Fibroblast of skin of back (primary cell): ENCODE data around the gene BBX.
A peak's percentile ranks its signal among the peaks of the same experiment; 100 is the strongest.

Source experiments
- DNase-seq: peaks from one replicate; pipeline ENCODE4 v3.0.0-alpha.2; 2013

BBX gene

GRCh38 chr3:107600780-107601179 is 78.0 kb downstream of the BBX start:
- DNase-seq, result peak; percentile 39

DNA sequence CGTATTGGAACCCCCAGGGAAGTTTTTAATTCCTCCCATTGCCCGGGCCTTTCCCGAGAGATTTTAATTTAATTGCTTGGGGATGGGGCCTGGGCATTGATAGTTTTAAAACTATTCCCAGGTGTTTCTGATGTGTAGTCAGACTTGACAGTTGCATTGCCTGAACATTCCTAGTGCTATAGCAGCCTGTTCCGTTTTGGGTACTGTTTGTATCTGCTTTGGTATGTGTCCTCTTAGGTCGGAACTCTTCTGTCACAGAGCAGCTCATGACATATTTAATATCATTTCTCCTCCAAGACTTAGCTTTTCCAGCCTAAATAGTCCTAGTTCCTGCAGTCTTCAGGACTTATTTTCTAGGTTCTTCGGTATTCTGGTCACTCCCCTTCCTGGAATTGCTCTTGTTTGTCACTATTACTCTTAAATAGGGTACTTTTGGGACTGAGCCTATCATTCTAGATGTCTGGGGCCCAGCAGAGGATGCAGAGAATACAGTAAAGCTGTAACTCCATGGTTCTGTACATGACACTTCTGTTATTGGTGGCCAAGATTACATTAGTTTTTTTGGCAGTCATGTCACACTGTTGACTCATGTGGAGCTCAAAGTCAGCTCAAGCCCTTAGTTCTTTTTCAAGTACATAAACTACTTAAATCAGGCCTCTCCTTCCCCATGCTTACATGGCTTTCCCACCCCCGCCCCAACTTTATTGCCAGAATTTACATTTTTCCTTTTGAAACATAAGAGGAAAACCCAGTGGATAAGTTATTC is 81.5 kb downstream of the BBX start:
- DNase-seq, result peak; percentile 61

DNA sequence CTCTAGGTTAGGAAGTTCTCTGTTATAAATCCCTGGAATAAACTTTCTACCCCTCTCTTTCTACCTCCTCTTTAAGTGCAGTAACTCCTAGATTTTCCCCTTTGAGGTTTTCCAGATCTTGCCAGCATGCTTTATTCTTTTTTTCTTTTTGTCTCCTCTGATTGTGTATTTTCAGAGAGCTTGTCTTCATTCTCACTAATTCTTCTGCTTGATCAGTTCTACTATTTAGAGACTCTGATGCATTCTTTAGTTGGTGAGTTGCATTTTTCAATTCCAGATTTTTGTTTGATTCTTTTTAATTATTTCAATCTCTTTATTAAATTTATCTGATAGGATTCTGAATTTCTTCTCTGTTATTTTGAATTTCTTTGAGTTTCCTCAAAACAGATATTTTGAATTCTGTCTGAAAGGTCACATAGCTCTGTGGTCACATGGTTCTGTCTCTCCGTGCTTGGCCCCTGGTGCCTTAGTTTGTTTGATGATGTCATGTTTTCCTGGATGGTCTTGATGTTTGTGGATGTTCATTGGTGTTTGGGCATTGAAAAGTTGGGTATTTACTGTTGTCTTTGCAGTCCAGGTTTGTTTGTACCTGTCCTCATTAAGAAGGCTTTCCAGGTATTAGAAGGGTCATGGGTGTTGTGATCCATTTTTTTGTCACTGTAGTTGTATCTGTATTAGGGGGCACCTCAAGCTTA is 89.2 kb downstream of the BBX start:
- DNase-seq, result no peak

DNA sequence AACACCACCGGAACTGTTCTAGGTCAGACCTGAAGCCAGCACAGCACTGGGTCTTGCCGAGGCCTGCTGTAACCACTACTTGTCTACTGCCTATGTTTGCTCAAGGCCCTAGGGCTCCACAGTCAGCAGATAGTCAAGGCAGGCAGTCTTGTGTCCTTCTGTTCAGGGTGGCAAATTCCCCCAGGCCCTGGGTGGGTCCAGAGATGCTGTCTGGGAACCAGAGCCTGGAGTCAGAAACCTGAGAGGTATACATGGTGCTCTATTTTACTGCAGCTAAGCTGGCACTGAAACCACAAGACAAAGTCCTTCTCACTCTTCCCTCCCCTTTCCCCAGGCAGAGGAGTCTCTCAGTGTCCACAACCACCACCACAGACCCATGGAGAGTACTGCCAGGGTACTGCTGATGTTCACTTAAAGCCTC is 89.9 kb downstream of the BBX start:
- DNase-seq, result no peak

DNA sequence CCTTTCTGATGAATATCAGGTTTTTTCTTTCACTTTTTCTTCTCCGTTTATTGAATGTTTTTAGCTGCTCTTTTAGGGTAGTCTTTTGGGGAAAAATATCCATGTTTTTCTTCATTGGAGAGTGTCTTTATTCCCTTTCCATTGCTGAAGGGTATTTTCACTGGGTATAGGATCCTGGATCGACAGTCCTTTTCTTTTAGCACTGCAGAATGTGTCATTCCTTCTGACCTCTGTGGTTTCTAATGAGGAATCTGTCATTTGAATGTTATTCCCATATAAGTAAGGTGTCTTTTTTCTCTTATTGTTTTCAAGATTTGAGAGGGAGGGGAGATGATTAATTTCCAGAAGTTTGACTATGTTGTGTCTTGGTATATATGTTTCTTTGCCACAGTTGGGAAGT is 96.8 kb downstream of the BBX start:
- DNase-seq, result peak; percentile 22

- DNase-seq, result no peak
Observed at GRCh38 chr3:107620534-107620933, 97.8 kb downstream of the BBX start.

GRCh38 chr3:107621465-107621864 is 98.7 kb downstream of the BBX start:
- DNase-seq, result no peak

- DNase-seq, result no peak
Observed at GRCh38 chr3:107627962-107628542, 105.3 kb downstream of the BBX start.

DNA sequence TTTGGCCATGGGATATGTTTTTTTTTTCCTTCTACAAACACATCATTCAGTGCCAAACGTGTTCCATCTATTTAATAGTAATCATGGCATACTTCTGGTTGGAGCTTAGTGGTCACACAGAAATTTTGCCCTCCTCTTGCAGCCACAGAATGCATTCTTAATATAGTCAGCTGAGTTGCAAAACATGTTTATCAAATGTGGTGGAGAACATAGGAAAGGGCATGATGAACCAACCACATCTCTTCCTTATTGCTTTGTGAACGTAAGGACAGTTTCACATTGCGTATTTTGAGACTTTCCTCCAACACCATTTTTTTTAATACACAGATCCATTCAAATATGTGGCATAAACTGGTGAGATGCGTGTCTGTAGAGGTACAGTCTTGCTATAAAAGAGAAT is 106.8 kb downstream of the BBX start:
- DNase-seq, result peak; percentile 9

DNA sequence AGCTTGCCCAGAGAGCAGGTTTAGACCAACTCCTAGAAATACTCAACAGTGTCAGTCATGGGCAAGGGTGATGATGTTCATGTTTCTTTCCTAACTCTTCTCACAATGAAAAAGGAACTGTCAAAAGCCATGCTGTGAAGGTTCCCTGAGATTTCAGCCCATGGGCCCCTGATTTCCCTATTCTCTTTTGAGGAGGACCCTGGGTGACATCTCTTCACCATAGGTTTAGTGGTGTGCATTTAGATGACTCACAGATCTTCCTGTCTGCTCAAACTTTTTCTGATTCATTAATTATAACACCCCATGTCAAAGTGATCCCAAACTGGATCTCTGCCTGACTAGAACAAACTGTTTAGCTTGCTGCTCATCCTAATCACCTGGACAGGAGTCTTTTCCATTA is 108.0 kb downstream of the BBX start:
- peak; percentile 16 for DNase-seq

- no peak for DNase-seq
Observed at GRCh38 chr3:107632576-107632975, 109.8 kb downstream of the BBX start.

DNA sequence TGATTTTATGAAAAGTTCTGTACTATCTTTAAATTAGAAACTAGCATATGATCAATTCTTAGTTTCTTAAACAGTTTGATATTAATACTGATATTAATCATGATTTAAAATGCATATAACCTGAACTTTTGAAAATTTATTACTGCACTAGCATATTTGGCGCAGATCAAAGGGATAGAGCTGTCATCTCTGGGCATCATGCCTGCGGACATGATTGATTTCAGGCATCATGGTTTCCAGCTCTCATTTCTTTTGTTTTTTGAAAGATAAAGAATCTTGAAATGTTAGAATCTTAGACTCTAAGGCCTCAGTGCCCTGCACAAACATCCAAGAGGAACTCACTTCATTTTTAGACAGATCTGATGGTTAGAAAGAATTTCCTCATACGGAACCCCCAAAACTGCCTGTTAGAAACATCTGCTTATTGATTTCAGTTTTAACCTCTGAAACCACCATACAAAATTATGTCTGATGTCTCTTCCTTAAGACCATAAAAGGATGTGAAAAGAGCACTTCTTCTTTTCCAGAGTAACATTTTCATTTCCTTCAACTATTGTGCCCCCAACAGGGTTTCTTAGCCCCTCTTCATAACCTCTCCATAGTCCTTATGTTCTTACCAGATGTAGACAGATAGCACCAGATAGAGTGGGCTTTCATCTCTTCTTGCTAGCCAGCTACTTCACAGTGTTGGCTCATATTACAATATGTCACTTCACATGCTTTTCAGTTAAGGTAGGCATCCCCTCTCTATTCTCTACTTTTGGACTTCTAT is 110.8 kb downstream of the BBX start:
- no peak for DNase-seq

- DNase-seq, result no peak
Observed at GRCh38 chr3:107634099-107634489, 111.3 kb downstream of the BBX start.

- DNase-seq, result no peak
Observed at GRCh38 chr3:107637416-107638183, 114.8 kb downstream of the BBX start.

DNA sequence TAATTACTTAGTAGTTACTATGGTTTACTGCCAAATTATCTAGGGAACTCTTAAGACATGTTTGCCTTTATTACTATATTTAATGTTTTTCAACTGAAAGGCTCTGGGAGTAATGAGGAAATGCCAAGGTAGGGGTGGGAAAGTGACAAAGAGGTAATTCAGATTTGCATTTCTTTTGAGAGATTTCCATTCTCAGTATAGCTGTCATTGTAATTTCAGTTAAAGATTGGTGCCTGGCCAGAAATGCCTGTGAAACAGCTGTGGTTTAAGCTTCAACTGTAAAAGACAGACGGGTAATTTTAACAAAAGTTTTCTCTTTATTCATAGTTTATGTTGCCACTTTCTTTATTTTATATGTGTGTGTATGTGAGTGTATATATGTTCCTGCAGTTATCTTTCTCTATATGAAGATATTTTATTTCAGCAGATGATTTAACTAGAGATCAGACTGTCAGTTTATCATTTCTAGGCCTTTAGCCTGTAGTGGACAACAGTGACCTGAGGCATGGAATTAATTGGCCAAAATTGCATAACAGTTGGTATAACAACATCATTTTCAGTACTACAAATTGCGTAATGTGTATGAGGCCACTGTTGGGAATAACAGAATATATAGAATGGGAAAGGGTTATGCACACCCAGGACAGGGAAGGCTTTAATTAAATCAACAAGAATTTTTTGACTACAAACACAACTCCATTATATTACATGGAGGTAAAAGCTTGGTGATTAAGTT is 119.0 kb downstream of the BBX start:
- no peak for DNase-seq

- DNase-seq, result no peak
Observed at GRCh38 chr3:107643038-107643883, 120.5 kb downstream of the BBX start.

- DNase-seq, result peak; percentile 68
Observed at GRCh38 chr3:107644631-107645030, 121.9 kb downstream of the BBX start.

DNA sequence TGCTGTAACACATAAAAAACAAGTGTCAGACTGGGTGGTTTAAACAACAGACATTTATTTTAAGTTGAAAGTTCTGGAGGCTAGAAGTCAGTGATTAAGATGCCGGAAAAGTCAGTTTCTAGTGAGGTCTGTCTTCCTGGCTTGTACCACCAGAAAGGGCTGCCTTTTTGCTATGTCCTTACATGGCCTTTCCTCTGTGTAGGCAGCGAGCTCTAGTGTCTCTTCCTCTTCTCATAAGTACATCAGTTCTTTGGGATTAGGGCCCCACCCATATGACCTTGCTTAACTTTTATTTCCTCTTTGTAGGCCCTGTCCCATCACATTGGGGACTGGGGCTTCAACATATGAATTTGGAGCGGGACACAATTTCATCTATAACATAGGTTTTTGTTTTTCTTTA is 128.0 kb downstream of the BBX start:
- no peak for DNase-seq

DNA sequence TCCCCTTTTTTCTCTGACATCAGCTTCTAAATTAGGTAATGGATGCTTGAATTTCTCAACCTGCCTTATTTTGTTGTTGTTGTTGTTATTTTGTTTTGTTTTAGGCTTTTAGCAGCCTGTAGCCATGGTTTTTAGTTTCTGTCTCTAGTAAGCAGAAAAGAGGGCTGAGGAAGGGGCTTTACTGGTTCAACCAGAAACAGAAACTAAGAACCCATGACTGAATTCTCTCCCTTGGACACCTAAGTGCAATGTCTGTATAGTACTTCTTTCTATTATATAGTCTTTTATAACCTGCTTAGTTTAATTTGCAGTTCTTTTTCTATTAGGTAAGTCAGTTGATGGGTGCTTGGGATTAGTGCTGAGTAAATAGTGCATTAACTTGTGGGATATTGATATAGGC is 129.0 kb downstream of the BBX start:
- no peak for DNase-seq

DNA sequence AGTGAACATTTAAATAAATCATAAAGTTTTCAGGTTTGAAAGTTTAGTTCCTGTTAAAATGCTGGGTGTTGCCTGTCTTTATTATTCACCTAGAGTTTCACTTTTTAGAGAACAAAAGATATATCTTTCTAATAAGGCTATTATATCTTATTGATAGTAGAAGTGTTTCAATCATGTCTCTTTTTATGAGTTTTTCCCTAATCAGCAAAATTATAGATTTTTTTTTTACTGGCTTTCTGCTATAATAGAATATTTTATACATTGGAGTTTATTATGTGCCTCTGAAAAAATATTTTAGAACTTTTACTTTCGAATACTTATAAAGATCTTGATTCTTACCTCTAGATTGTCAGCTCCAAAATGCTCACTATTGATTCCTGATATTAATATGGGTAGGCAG is 131.5 kb downstream of the BBX start:
- no peak for DNase-seq

DNA sequence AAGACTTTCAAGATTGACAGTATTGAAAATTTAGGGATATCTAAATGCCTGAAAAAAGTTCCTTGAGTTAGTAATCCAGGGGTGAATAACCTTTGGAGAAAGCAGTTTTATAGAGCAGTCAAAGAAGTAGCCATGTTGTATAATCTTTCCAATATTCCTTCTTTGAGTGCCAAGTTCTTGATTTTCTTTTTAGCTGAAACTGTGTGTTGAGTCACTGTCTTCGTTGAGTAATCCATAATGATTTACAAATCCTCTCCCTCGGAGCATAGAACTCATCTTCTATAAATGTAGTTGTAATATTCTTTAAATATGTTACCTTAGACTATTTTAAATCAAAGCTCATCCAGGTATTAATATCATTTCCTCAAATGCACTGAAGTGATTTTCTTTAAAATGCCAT is 135.2 kb downstream of the BBX start:
- DNase-seq, result no peak
